Measurements from ENCODE around the gene FUT2.
A peak's percentile ranks its signal among the peaks of the same experiment; 100 is the strongest.

FUT2 gene

DNA sequence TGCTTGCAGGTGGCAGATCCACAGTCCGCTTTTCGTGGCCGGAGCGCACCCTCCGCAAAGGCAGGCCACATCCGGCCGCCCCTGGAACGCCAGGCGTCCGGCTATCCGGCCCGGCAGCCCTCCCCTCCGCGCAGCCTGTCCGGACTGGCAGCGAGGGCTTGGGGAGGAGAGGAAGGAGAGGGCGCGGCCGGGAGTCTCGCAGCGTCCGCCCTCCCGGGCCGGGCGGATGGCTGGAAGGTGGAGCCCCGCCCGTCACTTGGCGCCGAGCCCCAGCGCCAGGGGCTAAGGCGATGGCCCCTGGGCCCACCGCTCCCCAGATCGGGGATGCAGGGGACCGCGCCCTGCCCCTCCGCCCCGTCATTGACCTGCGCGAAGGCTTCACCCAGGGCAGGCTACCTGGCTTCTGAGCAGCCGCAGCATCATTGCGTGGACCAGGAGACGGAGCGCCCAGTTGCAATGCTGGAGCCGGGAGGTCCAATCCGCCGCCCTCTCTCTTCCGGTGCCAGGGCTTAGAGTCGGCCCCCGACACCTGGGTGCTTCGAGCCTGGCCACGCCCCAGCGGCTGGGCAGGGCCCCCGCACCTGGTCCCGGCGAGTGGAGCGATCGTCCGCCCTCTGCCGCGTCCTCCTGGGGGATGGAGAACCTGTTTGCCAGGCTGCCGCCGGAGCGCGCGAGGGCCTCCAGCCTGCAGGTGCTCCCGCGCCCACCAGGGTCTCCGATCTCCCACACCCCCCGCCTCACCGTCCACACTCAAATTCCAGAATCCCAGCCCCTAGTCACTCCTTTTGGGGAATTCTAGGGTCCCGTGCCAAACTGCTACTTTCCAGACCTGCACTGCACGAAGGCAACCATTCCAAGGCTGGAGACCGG, 57.0 kb downstream of the FUT2 start, which contains the start of gene FUT1:
TSS of gene FUT1 (minus strand) at position 146 of the 870 bp plus-strand sequence. CDS start 1,360 bp downstream, outside the sequence.
- DNase-seq, result peak; percentile 34

DNA sequence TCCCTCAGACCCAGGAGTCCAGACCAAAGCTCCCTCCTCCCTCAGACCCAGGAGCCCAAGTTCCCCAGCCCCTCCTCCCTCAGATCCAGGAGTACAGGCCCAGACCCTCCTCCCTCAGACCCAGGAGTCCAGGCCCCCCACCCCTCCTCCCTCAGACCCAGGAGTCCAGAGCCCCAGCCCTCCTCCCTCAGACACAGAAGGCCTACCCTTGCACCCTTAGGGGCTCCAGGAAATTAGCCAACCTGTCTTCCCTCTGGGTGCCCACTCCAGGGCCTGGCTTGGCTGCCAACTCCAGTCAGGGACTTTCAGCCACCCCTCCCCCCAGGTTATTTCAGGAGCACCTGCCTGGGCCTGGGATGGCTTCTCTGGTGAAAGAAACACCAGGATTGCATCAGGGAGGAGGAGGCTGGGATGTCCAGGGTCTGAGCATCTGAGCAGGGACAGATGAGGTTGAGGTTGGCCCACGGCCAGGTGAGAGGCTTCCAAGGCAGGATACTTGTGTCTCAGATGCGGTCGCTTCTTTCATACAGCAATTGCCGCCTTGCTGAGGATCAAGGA, 59.4 kb downstream of the FUT2 start, which contains the start of gene FGF21:
TSS of gene FGF21 (plus strand) at position 441 of the 558 bp plus-strand sequence. CDS start 713 bp downstream, outside the sequence.
- no peak for DNase-seq

Data from CD4-positive, alpha-beta T cell treated with Interferon gamma for 1 hour (primary cell).